ENCODE results near the gene LARP1. TPM values are rescaled to one million over a fixed set of nuclear protein-coding genes. Genes with fewer than 3 reads are reported as not detected.

The LARP1 gene
- polyA plus RNA-seq, 3 donors: 29.8 to 61.3 (median 41.3) TPM

- 18 to 37% (median 32%) methylated on average over 5 of the region's 5 CpGs for WGBS, 3 donors
- H3K27ac ChIP-seq (ENCODE audit: low read depth, low read length): no peak overlapping the region
Observed at GRCh38 chr5:154860123-154860522, 104.9 kb downstream of the LARP1 start.

GRCh38 chr5:154860765-154861164 is 105.6 kb downstream of the LARP1 start:
- no peak overlapping the region for H3K27ac ChIP-seq (ENCODE audit: low read depth, low read length)
- WGBS, 3 donors: 24 to 57% (median 24%) methylated on average over 4 of the region's 4 CpGs

GRCh38 chr5:154861946-154862345 is 106.8 kb downstream of the LARP1 start:
- H3K27ac ChIP-seq (ENCODE audit: low read depth, low read length): no peak overlapping the region
- WGBS, 3 donors: 76 to 89% (median 87%) methylated on average over 8 of the region's 8 CpGs

GRCh38 chr5:154862766-154863165 is 107.6 kb downstream of the LARP1 start:
- 77 to 83% (median 82%) methylated on average over 2 of the region's 2 CpGs for WGBS, 3 donors
- H3K27ac ChIP-seq (ENCODE audit: low read depth, low read length): no peak overlapping the region

GRCh38 chr5:154863291-154864080 is 108.3 kb downstream of the LARP1 start:
- no peak overlapping the region for H3K27ac ChIP-seq (ENCODE audit: low read depth, low read length)
- 85 to 90% (median 88%) methylated on average over 7 of the region's 7 CpGs for WGBS, 3 donors

GRCh38 chr5:154865466-154866184 is 110.4 kb downstream of the LARP1 start:
- H3K27ac ChIP-seq (ENCODE audit: low read depth, low read length): no peak overlapping the region
- WGBS, 3 donors: 34 to 57% (median 57%) methylated on average over 5 of the region's 5 CpGs

GRCh38 chr5:154866841-154867240 is 111.7 kb downstream of the LARP1 start:
- WGBS, 3 donors: 82 to 91% (median 89%) methylated on average over 2 of the region's 2 CpGs
- H3K27ac ChIP-seq (ENCODE audit: low read depth, low read length): no peak overlapping the region

Other genes starting within 250 kb of the LARP1 start
- 10 to 100 TPM in 2 of 3 donors, 1 to 10 TPM in 1; 5.5 to 22.7 (median 20.2) TPM for gene FAXDC2, start 95.2 kb downstream of the LARP1 start, polyA plus RNA-seq
- 10 to 100 TPM; 16.6 to 52.8 (median 52.1) TPM for gene CNOT8, start 103.2 kb downstream of the LARP1 start, polyA plus RNA-seq
- gene GEMIN5, start 182.8 kb downstream of the LARP1 start, polyA plus RNA-seq: 1 to 10 TPM; 2.7 to 9.4 (median 6.0) TPM
- gene MRPL22, start 185.7 kb downstream of the LARP1 start, polyA plus RNA-seq: 10 to 100 TPM; 25.3 to 46.6 (median 38.0) TPM